SK-N-SH (cell line): ENCODE measurements around the gene RNF39. TPM values are rescaled to one million over a fixed set of nuclear protein-coding genes. Genes with fewer than 3 reads are reported as not detected.
A peak's percentile ranks its signal among the peaks of the same experiment; 100 is the strongest.

Experiments
- CTCF ChIA-PET: fragments of 300-600, 350-600 bp; formaldehyde crosslinking; extraction: SDS; loops from one replicate; lab custom pipeline; 2021; lab: Yijun Ruan, JAX
- POLR2A ChIA-PET: fragments of 350-600 bp; sonication (Branson Sonifier 250); formaldehyde crosslinking; extraction: SDS; loops from one replicate; lab custom pipeline; 2020; ENCODE audit warnings: antibody characterized with exemption, inconsistent platforms; lab: Yijun Ruan, JAX
- DNase-seq: peaks from one replicate; pipeline ENCODE4 v3.0.0; 2012
- H2AFZ ChIP-seq: fragments of 200-600 bp; sonication (generic); 2 replicates; pipeline ENCODE4 v1.8.1; 2016; ENCODE audit warnings: antibody characterized with exemption, mild to moderate bottlenecking, low read depth
- H3F3A ChIP-seq: fragments of 200-600 bp; sonication (generic); replicated peaks from 2 replicates; pipeline ENCODE3; 2016; ENCODE audit warnings: antibody characterized with exemption, mild to moderate bottlenecking; ENCODE audit not compliant: insufficient read depth
- H3K27ac ChIP-seq, 2 experiments: fragments of 200-500 bp in 1 of 2; fragments of 200-600 bp in 1 of 2; sonication (Bioruptor generic) in 1 of 2; sonication (generic), shearing (Covaris generic) in 1 of 2; 2 replicates each; pipeline versions ENCODE4 v1.5.1 to v1.6.1; 2014 to 2016; ENCODE audit warnings: low read depth in 2 of 2, inconsistent platforms in 1 of 2, low read length in 1 of 2, mild to moderate bottlenecking in 1 of 2, mixed read lengths in 1 of 2
- H3K27me3 ChIP-seq: fragments of 200-600 bp; sonication (generic), shearing (Covaris generic); 2 replicates; pipeline ENCODE4 v1.6.1; 2016; ENCODE audit warnings: mixed run types; ENCODE audit not compliant: insufficient read depth
- H3K36me3 ChIP-seq, 2 experiments: fragments of 200-500 bp in 1 of 2; fragments of 200-600 bp in 1 of 2; sonication (Bioruptor generic) in 1 of 2; sonication (generic) in 1 of 2; replicated peaks in 1 of 2; 2 replicates each; pipeline versions ENCODE3 to v1.5.1; 2014 to 2016; ENCODE audit warnings: low read length in 1 of 2, mild to moderate bottlenecking in 1 of 2; ENCODE audit not compliant: insufficient read depth in 2 of 2, control insufficient read depth in 1 of 2
- H3K4me1 ChIP-seq, 2 experiments: fragments of 200-500 bp in 1 of 2; fragments of 200-600 bp in 1 of 2; sonication (Bioruptor generic) in 1 of 2; sonication (generic), shearing (Covaris generic) in 1 of 2; 2 replicates each; pipeline versions ENCODE4 v1.5.1 to v1.6.1; 2014 to 2016; ENCODE audit warnings: low read depth in 1 of 2, low read length in 1 of 2, mixed run types in 1 of 2; ENCODE audit not compliant: insufficient read depth in 2 of 2, control insufficient read depth in 1 of 2
- H3K4me2 ChIP-seq: fragments of 200-600 bp; sonication (generic), shearing (Covaris generic); 2 replicates; pipeline ENCODE4 v1.6.1; 2017; ENCODE audit warnings: mixed run types
- H3K4me3 ChIP-seq, 2 experiments: fragments of 200-500 bp in 1 of 2; fragments of 200-600 bp in 1 of 2; sonication (Bioruptor generic) in 1 of 2; sonication (generic), shearing (Covaris generic) in 1 of 2; 2 replicates each; pipeline versions ENCODE4 v1.5.1 to v1.8.1; 2014 to 2016; ENCODE audit warnings: low read depth in 2 of 2, inconsistent platforms in 1 of 2, low read length in 1 of 2, mild to moderate bottlenecking in 1 of 2, mixed read lengths in 1 of 2, moderate library complexity in 1 of 2
- H3K79me2 ChIP-seq: fragments of 200-600 bp; sonication (generic); 2 replicates; pipeline ENCODE4 v1.8.1; 2017; ENCODE audit warnings: mild to moderate bottlenecking; ENCODE audit not compliant: insufficient read depth
- H3K9ac ChIP-seq: fragments of 200-600 bp; sonication (generic); 2 replicates; pipeline ENCODE4 v1.6.1; 2017; ENCODE audit warnings: mixed run types
- H3K9me2 ChIP-seq: fragments of 200-600 bp; sonication (generic); 2 replicates; pipeline ENCODE4 v1.6.1; 2017; ENCODE audit warnings: mixed run types
- H3K9me3 ChIP-seq: fragments of 200-600 bp; sonication (generic); 2 replicates; pipeline ENCODE4 v1.6.1; 2017; ENCODE audit warnings: mixed run types, mild to moderate bottlenecking, moderate library complexity
- H4K20me1 ChIP-seq: fragments of 200-600 bp; sonication (generic); 2 replicates; pipeline ENCODE4 v1.6.1; 2017; ENCODE audit warnings: mild to moderate bottlenecking, mixed run types; ENCODE audit not compliant: insufficient read depth
- CHD2 ChIP-seq: fragments of 150-350 bp; IDR thresholded peaks from 2 replicates; pipeline ENCODE4 v1.6.1; 2018; ENCODE audit warnings: low read length; ENCODE audit not compliant: partially characterized antibody
- CTCF ChIP-seq: fragments of 200-600 bp; sonication (generic); IDR thresholded peaks from 2 replicates; pipeline ENCODE4 v1.6.1; 2017; ENCODE audit warnings: antibody characterized with exemption, mild to moderate bottlenecking, moderate library complexity
- ELF1 ChIP-seq: IDR thresholded peaks from 2 replicates; pipeline ENCODE4 v1.4.0; 2012
- EP300 ChIP-seq, 2 experiments: IDR thresholded peaks; 2 replicates each; pipeline versions ENCODE4 v1.4.0 to v1.6.1; 2012; ENCODE audit warnings: borderline replicate concordance in 1 of 2, low read depth in 1 of 2, low read length in 1 of 2
- FOXJ3 ChIP-seq: sonication (generic); formaldehyde crosslinking; IDR thresholded peaks from 2 replicates; pipeline ENCODE4 v1.5.1; 2020; ENCODE audit warnings: mild to moderate bottlenecking, missing genetic modification reagents
- GABPA ChIP-seq: IDR thresholded peaks from 2 replicates; pipeline ENCODE4 v1.4.0; 2012; ENCODE audit warnings: low read depth, mild to moderate bottlenecking
- GATA2 ChIP-seq: sonication (generic); formaldehyde crosslinking; IDR thresholded peaks from 2 replicates; pipeline ENCODE4 v1.5.0; 2020; ENCODE audit warnings: mild to moderate bottlenecking, missing genetic modification reagents
- IRF3 ChIP-seq: fragments of 150-350 bp; IDR thresholded peaks from 2 replicates; pipeline ENCODE4 v1.6.1; 2016; ENCODE audit warnings: mild to moderate bottlenecking, low read depth, low read length
- JUND ChIP-seq: IDR thresholded peaks from 2 replicates; pipeline ENCODE4 v1.4.0; 2012
- MEF2A ChIP-seq: IDR thresholded peaks from 2 replicates; pipeline ENCODE4 v1.4.0; 2012; ENCODE audit warnings: low read depth, borderline replicate concordance
- MXI1 ChIP-seq: IDR thresholded peaks from 2 replicates; pipeline ENCODE4 v1.6.1; 2012; ENCODE audit warnings: mild to moderate bottlenecking, low read depth, low read length, improper control_type of control experiment
- NFIC ChIP-seq: IDR thresholded peaks from 2 replicates; pipeline ENCODE4 v1.4.0; 2012; ENCODE audit warnings: borderline replicate concordance
- POLR2AphosphoS5 ChIP-seq: IDR thresholded peaks from 2 replicates; pipeline ENCODE4 v1.6.1; 2012; ENCODE audit warnings: low read depth, low read length
- RAD21 ChIP-seq: IDR thresholded peaks from 2 replicates; pipeline ENCODE4 v1.6.1; 2012; ENCODE audit warnings: mild to moderate bottlenecking, low read length
- RXRA ChIP-seq: IDR thresholded peaks from 2 replicates; pipeline ENCODE4 v1.4.0; 2012; ENCODE audit warnings: low read depth, mild to moderate bottlenecking, borderline replicate concordance
- SMC3 ChIP-seq: IDR thresholded peaks from 2 replicates; pipeline ENCODE4 v1.6.1; 2012; ENCODE audit warnings: low read depth, low read length, improper control_type of control experiment
- TAF1 ChIP-seq: IDR thresholded peaks from 2 replicates; pipeline ENCODE4 v1.6.1; 2012; ENCODE audit warnings: low read depth, mild to moderate bottlenecking, low read length, moderate library complexity, borderline replicate concordance
- YY1 ChIP-seq: IDR thresholded peaks from 2 replicates; pipeline ENCODE4 v1.4.0; 2012; ENCODE audit warnings: low read depth, mild to moderate bottlenecking
- WGBS: methylation state at CpG from one replicate; pipeline ENCODE4 v1.1.6; 2017; ENCODE audit warnings: low lambda C conversion rate; 5-methylcytosine and 5-hydroxymethylcytosine counted together
- polyA plus RNA-seq, 3 experiments: library from polyadenylated mRNA; depleted of rRNA; stranded (reverse); fragments of >200 nt; gene quantifications; 2 replicates each; pipeline ENCODE4 v1.2.3, GENCODE V29; 2012
- TF ChIP-seq, protein P1 (sequence below): IDR thresholded peaks from 2 replicates; pipeline ENCODE4 v1.4.0; 2012; ENCODE audit warnings: low read depth, borderline replicate concordance
- TF ChIP-seq, protein P2 (sequence below): IDR thresholded peaks from 2 replicates; pipeline ENCODE4 v1.6.1; 2012; ENCODE audit warnings: mild to moderate bottlenecking, low read depth, low read length, moderate library complexity

Gene RNF39
- polyA plus RNA-seq, 1 of the 3 experiments (the other 2 are of a cell fraction) = not detected

GRCh38 chr6:30037182-30037788, 38.3 kb downstream of the RNF39 start:
- 52% methylated on average over 4 of the region's 4 CpGs for WGBS
- Histone ChIP-seq H3F3A (no peaks in the 10 kb centered on the region), H3K36me3 (no peaks in the 10 kb centered on the region), H3K79me2 (no peaks in the 10 kb centered on the region), H3K9ac (no peak overlapping the region), H3K4me1 (no peaks in the 10 kb centered on the region), H3K4me3 (no peak overlapping the region; a peak in 1 of 4 replicates), H3K27me3 (no peaks in the 10 kb centered on the region), H3K27ac (no peak overlapping the region), H4K20me1 (no peaks in the 10 kb centered on the region), H3K9me2 (no peaks in the 10 kb centered on the region), H3K9me3 (no peaks in the 10 kb centered on the region), H2AFZ (no peak overlapping the region), H3K4me2 (no peak overlapping the region)
- TF ChIP-seq YY1 = no peak
- peak; percentile 34; the same call in 1 of the 2 replicates for TF ChIP-seq SMC3
- peak; percentile 58 for TF ChIP-seq CTCF
- no peak for TF ChIP-seq EP300 (IDR thresholded peaks at IDR 0.05; ENCODE audit: borderline replicate concordance in 1 of 2, low read depth in 1 of 2, low read length in 1 of 2)
- peak; percentile 38 for TF ChIP-seq RAD21
- no peak for TF ChIP-seq GABPA
- CTCF ChIA-PET = interaction anchor here (0.6 to 5.3 kb wide), 11 partner anchors 9 to 305 kb away, joined by 3 to 29 read pairs (median 4); no protein-coding TSS in a partner anchor
- peak; percentile 30 for DNase-seq
- POLR2A ChIA-PET = no interaction called here

GRCh38 chr6:30035784-30036183, 39.8 kb downstream of the RNF39 start:
- Histone ChIP-seq H3K4me3 (no peak overlapping the region), H2AFZ (no peak overlapping the region), H3K9ac (no peak overlapping the region), H3K4me2 (no peak overlapping the region), H4K20me1 (no peaks in the 10 kb centered on the region), H3K36me3 (no peaks in the 10 kb centered on the region), H3K9me3 (no peaks in the 10 kb centered on the region), H3K4me1 (no peaks in the 10 kb centered on the region), H3K9me2 (no peaks in the 10 kb centered on the region), H3F3A (no peaks in the 10 kb centered on the region), H3K79me2 (no peaks in the 10 kb centered on the region), H3K27me3 (no peaks in the 10 kb centered on the region), H3K27ac (no peak overlapping the region)
- ChIA-PET CTCF (interaction anchor here (1.0 to 5.3 kb wide), 3 partner anchors 9 to 187 kb away, joined by 3 to 29 read pairs (median 4); no protein-coding TSS in a partner anchor), POLR2A (no interaction called here)
- no peak for DNase-seq
- WGBS = 86% methylated on average over 1 of the region's 1 CpG
- no peak for TF ChIP-seq ELF1
- TF ChIP-seq GABPA = no peak
- TF ChIP-seq CHD2 = no peak
- TF ChIP-seq POLR2AphosphoS5 = no peak
- TF ChIP-seq, protein P1, sequence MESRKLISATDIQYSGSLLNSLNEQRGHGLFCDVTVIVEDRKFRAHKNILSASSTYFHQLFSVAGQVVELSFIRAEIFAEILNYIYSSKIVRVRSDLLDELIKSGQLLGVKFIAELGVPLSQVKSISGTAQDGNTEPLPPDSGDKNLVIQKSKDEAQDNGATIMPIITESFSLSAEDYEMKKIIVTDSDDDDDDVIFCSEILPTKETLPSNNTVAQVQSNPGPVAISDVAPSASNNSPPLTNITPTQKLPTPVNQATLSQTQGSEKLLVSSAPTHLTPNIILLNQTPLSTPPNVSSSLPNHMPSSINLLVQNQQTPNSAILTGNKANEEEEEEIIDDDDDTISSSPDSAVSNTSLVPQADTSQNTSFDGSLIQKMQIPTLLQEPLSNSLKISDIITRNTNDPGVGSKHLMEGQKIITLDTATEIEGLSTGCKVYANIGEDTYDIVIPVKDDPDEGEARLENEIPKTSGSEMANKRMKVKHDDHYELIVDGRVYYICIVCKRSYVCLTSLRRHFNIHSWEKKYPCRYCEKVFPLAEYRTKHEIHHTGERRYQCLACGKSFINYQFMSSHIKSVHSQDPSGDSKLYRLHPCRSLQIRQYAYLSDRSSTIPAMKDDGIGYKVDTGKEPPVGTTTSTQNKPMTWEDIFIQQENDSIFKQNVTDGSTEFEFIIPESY = no peak
- TF ChIP-seq TAF1 = no peak
- no peak for TF ChIP-seq MEF2A
- no peak for TF ChIP-seq SMC3
- TF ChIP-seq NFIC = no peak
- TF ChIP-seq, protein P2, sequence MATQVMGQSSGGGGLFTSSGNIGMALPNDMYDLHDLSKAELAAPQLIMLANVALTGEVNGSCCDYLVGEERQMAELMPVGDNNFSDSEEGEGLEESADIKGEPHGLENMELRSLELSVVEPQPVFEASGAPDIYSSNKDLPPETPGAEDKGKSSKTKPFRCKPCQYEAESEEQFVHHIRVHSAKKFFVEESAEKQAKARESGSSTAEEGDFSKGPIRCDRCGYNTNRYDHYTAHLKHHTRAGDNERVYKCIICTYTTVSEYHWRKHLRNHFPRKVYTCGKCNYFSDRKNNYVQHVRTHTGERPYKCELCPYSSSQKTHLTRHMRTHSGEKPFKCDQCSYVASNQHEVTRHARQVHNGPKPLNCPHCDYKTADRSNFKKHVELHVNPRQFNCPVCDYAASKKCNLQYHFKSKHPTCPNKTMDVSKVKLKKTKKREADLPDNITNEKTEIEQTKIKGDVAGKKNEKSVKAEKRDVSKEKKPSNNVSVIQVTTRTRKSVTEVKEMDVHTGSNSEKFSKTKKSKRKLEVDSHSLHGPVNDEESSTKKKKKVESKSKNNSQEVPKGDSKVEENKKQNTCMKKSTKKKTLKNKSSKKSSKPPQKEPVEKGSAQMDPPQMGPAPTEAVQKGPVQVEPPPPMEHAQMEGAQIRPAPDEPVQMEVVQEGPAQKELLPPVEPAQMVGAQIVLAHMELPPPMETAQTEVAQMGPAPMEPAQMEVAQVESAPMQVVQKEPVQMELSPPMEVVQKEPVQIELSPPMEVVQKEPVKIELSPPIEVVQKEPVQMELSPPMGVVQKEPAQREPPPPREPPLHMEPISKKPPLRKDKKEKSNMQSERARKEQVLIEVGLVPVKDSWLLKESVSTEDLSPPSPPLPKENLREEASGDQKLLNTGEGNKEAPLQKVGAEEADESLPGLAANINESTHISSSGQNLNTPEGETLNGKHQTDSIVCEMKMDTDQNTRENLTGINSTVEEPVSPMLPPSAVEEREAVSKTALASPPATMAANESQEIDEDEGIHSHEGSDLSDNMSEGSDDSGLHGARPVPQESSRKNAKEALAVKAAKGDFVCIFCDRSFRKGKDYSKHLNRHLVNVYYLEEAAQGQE = no peak
- no peak for TF ChIP-seq JUND
- no peak for TF ChIP-seq MXI1
- TF ChIP-seq FOXJ3 = no peak
- TF ChIP-seq RXRA = no peak
- no peak for TF ChIP-seq IRF3
- no peak for TF ChIP-seq GATA2
